GM19395 (cell line): ENCODE measurements around the gene SELENBP1.

ENCODE experiments used
- ATAC-seq: cut with Tn5 transposase; IDR thresholded peaks from one replicate; pipeline ENCODE4 v1.9.1; 2021; ENCODE audit warnings: mild to moderate bottlenecking, moderate library complexity; ENCODE audit not compliant: unreplicated experiment

Gene SELENBP1

DNA sequence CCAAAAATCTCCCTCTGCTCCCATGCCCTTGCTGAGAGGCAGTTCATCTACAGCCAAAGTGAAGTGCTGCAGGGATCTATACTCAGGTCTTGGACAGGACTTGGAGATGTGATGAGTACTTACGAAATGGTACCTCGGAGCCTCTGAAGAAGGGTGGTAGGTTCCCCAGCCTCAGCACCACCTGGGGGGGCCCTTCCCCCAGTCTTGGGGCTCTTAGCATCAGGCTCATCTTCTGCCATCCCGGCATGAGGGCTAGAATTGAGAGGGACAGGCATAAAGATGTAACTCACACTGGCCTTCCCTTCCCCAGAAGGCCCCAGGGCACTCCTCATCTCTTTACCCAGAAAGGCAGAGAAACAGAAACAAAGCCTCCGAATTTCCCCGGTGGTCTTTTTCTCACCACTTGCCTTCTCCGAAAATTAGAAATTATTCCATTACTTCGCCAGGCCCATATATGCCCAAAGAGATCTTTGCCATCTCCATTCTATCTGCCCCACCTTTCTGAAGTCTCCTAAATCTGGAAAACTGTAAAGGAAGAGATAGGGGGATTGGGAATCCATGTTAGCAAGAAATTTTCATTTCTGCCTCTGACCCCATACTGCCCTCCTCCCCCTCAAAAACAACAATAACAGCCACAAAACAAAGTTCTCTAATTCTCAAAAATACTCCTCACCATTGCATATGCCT, 26.3 kb downstream of the SELENBP1 start:
- ATAC-seq = no peak

DNA sequence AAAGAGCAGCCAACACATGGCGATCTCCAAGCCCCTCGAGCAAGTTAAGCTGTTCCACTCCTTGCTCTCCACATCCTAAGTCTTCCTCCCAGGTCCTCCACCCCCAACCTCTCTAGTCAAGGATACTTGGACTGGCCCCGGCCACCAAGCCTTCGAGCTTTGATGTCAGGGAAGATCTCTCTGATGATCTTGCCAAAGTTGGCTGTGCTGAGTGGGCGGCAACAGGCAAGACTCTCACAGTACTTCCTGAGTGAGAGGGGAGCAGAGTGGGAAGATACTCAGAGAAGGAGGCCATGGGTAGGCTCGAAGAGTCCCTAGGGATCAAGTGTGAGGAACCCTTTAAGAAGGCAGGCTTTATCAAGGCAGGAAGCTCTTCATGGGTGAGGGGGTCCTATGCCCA, 28.2 kb downstream of the SELENBP1 start:
- no peak for ATAC-seq

DNA sequence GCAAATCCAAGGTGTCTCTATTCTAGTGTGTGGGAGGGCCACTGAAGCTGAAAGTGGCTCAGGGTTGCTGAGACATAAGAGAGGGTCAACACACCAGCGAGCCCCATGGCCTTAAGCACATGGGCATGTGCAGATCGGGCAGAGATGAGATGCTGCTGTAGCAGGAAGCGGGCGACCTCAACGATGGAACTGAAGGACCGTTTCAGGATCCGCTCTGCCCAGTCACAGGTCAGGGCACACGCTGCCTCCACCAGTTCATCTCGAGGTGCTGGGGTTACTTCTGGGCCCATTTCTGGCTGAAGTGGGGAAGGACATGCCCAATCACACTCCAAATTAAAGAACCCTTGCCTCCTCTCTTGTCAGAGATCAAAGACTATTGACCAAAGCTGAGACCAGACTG, 28.9 kb downstream of the SELENBP1 start:
- no peak for ATAC-seq

- no peak for ATAC-seq
These were observed 29.9 kb downstream of the SELENBP1 start for GRCh38 chr1:151342569-151342968.

GRCh38 chr1:151342021-151342420, 30.5 kb downstream of the SELENBP1 start:
- no peak for ATAC-seq

GRCh38 chr1:151340870-151341754, 31.4 kb downstream of the SELENBP1 start:
- no peak for ATAC-seq

DNA sequence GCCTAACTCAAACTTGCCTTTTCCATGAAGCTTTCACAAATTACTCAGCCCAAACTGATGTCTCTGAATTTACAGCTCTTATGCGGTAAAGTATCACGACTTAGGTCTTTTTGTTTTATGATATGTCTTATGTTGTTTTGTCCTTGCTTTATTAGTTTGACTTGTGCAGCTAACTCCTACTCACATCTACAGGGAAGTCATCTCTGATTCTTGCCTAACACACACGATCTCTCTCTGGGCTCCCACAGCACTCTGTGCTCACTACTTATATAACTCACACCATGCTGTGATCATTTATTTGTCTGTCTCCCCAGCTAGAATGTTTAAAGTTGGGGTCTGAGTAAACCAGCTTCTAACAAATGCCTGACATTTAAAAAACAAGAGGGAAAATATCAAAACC, 35.9 kb downstream of the SELENBP1 start:
- ATAC-seq = no peak

DNA sequence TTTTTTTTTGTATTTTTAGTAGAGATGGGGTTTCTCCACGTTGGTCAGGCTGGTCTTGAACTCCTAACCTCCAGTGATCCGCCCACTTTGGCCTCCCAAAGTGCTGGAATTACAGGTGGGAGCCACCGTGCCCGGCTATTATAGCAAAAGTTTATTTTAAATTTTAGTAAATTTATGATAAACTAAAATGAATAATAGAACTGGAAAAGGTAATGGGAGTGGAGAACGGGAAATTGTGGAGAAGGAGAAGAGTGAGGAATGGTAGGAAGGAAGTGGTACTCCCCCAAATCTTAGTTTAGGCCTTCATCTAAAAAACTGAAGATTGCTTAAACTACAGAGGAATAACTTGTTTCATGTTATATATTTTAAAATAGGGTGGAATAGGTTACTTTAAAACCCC, 37.7 kb downstream of the SELENBP1 start:
- ATAC-seq = no peak

GRCh38 chr1:151327903-151328674, 44.4 kb downstream of the SELENBP1 start:
- ATAC-seq = peak; percentile 33

DNA sequence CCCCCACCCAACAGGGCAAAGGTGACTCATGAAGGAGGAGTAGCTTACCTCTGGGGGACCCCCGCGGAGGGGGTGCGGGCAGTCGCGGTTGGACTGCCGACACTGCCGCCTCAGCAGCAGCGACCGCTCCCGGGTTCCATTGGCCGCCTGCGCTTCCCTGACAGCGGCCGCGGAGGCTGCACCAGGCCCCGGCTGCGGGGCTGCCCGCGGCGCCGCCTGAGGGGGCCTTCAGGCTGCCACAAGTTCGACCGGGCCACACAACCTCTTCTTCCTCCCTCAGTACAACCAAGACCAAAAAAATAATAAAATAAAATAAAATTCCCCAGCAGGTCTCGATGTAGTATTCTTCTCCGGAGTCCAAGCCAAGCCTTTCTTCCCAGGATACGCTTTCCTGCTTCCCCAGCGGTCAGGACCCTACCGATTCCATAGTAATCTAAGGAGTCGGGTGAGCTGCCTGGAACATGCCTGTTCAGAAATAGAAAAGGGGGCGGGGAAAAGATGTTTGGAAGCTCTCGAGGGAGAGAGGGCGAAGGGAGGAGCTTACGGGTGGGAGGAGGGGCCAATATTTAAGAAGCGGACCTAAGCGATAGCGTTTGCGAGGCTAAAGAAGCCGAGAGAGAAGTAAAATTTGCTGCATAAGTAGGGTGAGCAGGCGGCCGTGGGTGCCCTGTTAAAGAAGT, 45.1 kb downstream of the SELENBP1 start, which contains the start of gene PI4KB:
PI4KB (minus strand) TSS at position 194 of the 680 bp plus-strand sequence. CDS start 10,935 bp downstream, outside the sequence.
- peak; percentile 86 for ATAC-seq

GRCh38 chr1:151326619-151327222, 45.8 kb downstream of the SELENBP1 start:
- ATAC-seq = peak; percentile 59

- ATAC-seq = no peak
These were observed 46.7 kb downstream of the SELENBP1 start for GRCh38 chr1:151325646-151326429.

- no peak for ATAC-seq
These were observed 47.3 kb downstream of the SELENBP1 start for GRCh38 chr1:151325231-151325630.

- ATAC-seq = no peak
These were observed 48.0 kb downstream of the SELENBP1 start for GRCh38 chr1:151324390-151324930.

DNA sequence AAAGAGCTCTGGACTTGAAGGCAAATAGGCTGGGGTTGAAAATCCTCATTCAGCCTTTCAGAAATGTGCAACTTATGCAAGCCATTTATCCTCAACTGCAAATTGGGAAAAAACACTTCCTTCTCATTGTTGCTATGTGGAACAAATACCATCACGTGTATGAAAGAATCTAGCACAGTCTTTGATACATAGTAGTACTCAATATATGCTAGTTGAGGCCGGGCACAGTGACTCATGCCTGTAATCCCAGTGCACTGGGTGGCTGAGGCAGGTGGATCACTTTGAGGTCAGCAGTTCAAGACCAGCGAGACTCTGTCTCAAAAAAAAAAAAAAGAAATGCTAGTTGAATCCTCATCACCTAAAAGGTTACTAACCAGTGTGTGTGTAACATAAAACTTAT, 53.5 kb downstream of the SELENBP1 start:
- no peak for ATAC-seq

- no peak for ATAC-seq
These were observed 56.8 kb downstream of the SELENBP1 start for GRCh38 chr1:151315565-151316235.
